Measurements from ENCODE around the gene FHOD3. TPM values are rescaled to one million over a fixed set of nuclear protein-coding genes. Genes with fewer than 3 reads are reported as not detected.

FHOD3 gene
- 42.4 TPM for polyA plus RNA-seq (ENCODE audit: insufficient read length)
- long read RNA-seq, donor 1, partial matches to known transcripts = 44 of 111 reads
- long read RNA-seq, donor 1, other reads (novel, unspliced or antisense) = 66 of 111 reads
- long read RNA-seq, donor 2, full-length matches to known transcripts = 3 of 3 reads
- long read RNA-seq, donor 2, partial matches to known transcripts = 0 of 3 reads
- long read RNA-seq, donor 2, other reads (novel, unspliced or antisense) = 0 of 3 reads
- long read RNA-seq, donor 3, partial matches to known transcripts = 0 of 36 reads
- long read RNA-seq, donor 3, other reads (novel, unspliced or antisense) = 36 of 36 reads
- long read RNA-seq, donor 4 = 0 reads
- long read RNA-seq, donor 5, full-length matches to known transcripts = 3 of 3 reads
- long read RNA-seq, donor 5, partial matches to known transcripts = 0 of 3 reads
- long read RNA-seq, donor 5, other reads (novel, unspliced or antisense) = 0 of 3 reads
- long read RNA-seq, donor 6, partial matches to known transcripts = 37 of 87 reads
- long read RNA-seq, donor 6, other reads (novel, unspliced or antisense) = 48 of 87 reads
- long read RNA-seq, donor 7, full-length matches to known transcripts = 4 of 15 reads
- long read RNA-seq, donor 7, partial matches to known transcripts = 11 of 15 reads
- long read RNA-seq, donor 7, other reads (novel, unspliced or antisense) = 0 of 15 reads
- long read RNA-seq, donor 8, partial matches to known transcripts = 0 of 1 reads
- long read RNA-seq, donor 8, other reads (novel, unspliced or antisense) = 0 of 1 reads

- no peak for DNase-seq
Measured at GRCh38 chr18:36297417-36298125, at the start of gene FHOD3. FHOD3 (plus strand) TSS chr18:36297713; CDS start chr18:36297836, 123 bp downstream.

GRCh38 chr18:36249392-36249791 lies 48.1 kb upstream of the FHOD3 start:
- DNase-seq = no peak

GRCh38 chr18:36250827-36251226 lies 46.7 kb upstream of the FHOD3 start:
- no peak for DNase-seq

- no peak for DNase-seq
Measured at GRCh38 chr18:36255072-36255698, 42.3 kb upstream of the FHOD3 start.

- DNase-seq = no peak
Measured at GRCh38 chr18:36256094-36256493, 41.4 kb upstream of the FHOD3 start.

GRCh38 chr18:36262971-36263370 lies 34.5 kb upstream of the FHOD3 start:
- no peak for DNase-seq

- no peak for DNase-seq
Measured at GRCh38 chr18:36264283-36264682, 33.2 kb upstream of the FHOD3 start.

- DNase-seq = no peak
Measured at GRCh38 chr18:36265015-36265414, 32.5 kb upstream of the FHOD3 start.

GRCh38 chr18:36269157-36269556 lies 28.4 kb upstream of the FHOD3 start:
- DNase-seq = no peak

- DNase-seq = no peak
Measured at GRCh38 chr18:36271153-36271552, 26.4 kb upstream of the FHOD3 start.

GRCh38 chr18:36273347-36273746 lies 24.2 kb upstream of the FHOD3 start:
- DNase-seq = no peak

GRCh38 chr18:36274083-36274715 lies 23.3 kb upstream of the FHOD3 start:
- no peak for DNase-seq

GRCh38 chr18:36275561-36275960 lies 22.0 kb upstream of the FHOD3 start:
- DNase-seq = no peak

- no peak for DNase-seq
Measured at GRCh38 chr18:36279001-36279400, 18.5 kb upstream of the FHOD3 start.

GRCh38 chr18:36281936-36282335 lies 15.6 kb upstream of the FHOD3 start:
- no peak for DNase-seq

GRCh38 chr18:36283448-36283847 lies 14.1 kb upstream of the FHOD3 start:
- no peak for DNase-seq

- DNase-seq = no peak
Measured at GRCh38 chr18:36284268-36284667, 13.2 kb upstream of the FHOD3 start.

- DNase-seq = peak; percentile 77
Measured at GRCh38 chr18:36284671-36285295, 12.7 kb upstream of the FHOD3 start.

GRCh38 chr18:36287653-36288052 lies 9.9 kb upstream of the FHOD3 start:
- DNase-seq = no peak

GRCh38 chr18:36288689-36289088 lies 8.8 kb upstream of the FHOD3 start:
- no peak for DNase-seq

GRCh38 chr18:36294031-36294430 lies 3.5 kb upstream of the FHOD3 start:
- no peak for DNase-seq
